Tibial nerve (tissue), 3 donors: Measurements from ENCODE around the gene GTF2H2C_2.
"Not testable (repeated sequence)": the region's sequence is repeated elsewhere in the genome, so short reads cannot be mapped to it uniquely, and the experiment has no call there.

ENCODE experiments used
- POLR2A ChIP-seq, 2 donors: fragments of 450-650 bp; IDR thresholded peaks; one replicate each; pipeline ENCODE4 v1.6.1; 2017; ENCODE audit warnings: antibody characterized with exemption in 2 of 2, mild to moderate bottlenecking in 2 of 2, moderate library complexity in 2 of 2
- TF ChIP-seq, protein P1 (sequence below), 5 experiments: fragments of 200-600 bp in 3 of 5; fragments of 450-650 bp in 2 of 5; sonication (generic) in 3 of 5; IDR thresholded peaks; one replicate each; pipeline ENCODE4 v1.5.1; 2016 to 2019; ENCODE audit warnings: antibody characterized with exemption in 5 of 5, mild to moderate bottlenecking in 3 of 5, moderate library complexity in 2 of 5

DNA sequence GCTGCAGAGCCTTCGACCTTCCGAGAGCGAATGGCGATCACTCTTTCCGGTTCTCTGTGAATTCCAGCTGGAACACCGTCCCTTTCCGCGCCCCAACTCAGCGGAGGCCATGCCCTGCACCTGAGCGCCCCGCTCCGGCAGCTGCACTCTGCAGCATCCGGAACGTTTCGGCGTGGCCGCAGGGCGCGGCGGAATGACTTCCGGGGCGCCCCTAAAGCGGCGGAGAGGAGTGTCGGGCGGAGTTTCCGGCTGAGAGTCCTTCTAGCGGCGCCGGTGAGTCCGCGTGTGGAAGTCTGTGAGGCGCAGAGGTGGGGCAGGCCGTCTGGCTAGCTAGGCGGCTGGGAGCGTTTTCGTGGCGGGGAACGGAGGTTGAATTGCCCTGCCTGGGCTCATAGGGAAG is at the start of gene GTF2H2C_2:
- TF ChIP-seq, protein P1, sequence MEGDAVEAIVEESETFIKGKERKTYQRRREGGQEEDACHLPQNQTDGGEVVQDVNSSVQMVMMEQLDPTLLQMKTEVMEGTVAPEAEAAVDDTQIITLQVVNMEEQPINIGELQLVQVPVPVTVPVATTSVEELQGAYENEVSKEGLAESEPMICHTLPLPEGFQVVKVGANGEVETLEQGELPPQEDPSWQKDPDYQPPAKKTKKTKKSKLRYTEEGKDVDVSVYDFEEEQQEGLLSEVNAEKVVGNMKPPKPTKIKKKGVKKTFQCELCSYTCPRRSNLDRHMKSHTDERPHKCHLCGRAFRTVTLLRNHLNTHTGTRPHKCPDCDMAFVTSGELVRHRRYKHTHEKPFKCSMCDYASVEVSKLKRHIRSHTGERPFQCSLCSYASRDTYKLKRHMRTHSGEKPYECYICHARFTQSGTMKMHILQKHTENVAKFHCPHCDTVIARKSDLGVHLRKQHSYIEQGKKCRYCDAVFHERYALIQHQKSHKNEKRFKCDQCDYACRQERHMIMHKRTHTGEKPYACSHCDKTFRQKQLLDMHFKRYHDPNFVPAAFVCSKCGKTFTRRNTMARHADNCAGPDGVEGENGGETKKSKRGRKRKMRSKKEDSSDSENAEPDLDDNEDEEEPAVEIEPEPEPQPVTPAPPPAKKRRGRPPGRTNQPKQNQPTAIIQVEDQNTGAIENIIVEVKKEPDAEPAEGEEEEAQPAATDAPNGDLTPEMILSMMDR (IDR thresholded peaks at IDR 0.05) = not testable (repeated sequence)
- not testable (repeated sequence) for TF ChIP-seq POLR2A (IDR thresholded peaks at IDR 0.05)
